C4-2B (cell line): ENCODE results near the gene JAKMIP2.

Experiments
- ZFX ChIP-seq: fragments of 450-650 bp; IDR thresholded peaks from 2 replicates; pipeline ENCODE4 v1.6.1; 2017
- TF ChIP-seq, protein P1 (sequence below): fragments of 450-650 bp; conservative IDR thresholded peaks from 2 replicates; pipeline ENCODE4 v1.5.1; 2017; ENCODE audit warnings: mild to moderate bottlenecking

DNA sequence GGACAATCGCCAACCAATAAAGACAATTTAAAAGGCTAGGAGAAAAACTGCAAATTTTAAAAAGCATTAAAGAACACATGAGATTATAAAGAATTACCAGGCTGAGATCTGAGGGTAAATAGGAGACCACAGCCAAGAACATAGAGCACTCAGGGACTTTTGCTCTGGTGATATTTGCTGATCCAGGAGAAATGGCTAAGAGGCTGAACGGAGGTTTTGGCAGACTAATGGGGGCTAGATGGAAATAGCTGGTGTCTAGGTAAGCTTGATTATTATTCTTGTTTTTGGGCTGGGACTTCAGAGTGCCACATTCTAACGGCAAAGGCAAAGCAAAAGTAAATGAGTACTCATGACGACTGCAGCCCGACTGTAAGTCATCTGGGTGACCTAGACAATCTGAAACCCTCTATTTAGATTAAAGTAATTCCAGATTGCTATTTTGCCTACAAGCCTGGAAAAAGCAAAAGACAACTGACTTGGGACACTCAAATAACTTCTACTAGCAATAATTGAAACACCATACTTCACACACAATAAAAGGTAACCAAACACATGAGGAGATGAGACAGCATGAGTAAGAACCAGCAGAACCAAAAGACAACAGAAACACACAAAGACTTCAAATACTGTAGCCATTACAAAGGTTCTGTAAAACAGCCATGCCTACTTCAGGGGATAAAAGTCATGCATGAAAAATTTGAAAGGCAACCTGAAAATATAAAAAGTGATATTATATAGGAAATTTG lies 68.8 kb downstream of the JAKMIP2 start:
- TF ChIP-seq, protein P1, sequence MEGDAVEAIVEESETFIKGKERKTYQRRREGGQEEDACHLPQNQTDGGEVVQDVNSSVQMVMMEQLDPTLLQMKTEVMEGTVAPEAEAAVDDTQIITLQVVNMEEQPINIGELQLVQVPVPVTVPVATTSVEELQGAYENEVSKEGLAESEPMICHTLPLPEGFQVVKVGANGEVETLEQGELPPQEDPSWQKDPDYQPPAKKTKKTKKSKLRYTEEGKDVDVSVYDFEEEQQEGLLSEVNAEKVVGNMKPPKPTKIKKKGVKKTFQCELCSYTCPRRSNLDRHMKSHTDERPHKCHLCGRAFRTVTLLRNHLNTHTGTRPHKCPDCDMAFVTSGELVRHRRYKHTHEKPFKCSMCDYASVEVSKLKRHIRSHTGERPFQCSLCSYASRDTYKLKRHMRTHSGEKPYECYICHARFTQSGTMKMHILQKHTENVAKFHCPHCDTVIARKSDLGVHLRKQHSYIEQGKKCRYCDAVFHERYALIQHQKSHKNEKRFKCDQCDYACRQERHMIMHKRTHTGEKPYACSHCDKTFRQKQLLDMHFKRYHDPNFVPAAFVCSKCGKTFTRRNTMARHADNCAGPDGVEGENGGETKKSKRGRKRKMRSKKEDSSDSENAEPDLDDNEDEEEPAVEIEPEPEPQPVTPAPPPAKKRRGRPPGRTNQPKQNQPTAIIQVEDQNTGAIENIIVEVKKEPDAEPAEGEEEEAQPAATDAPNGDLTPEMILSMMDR, result no peak
- no peak for TF ChIP-seq ZFX
